ENCODE data around the gene GSTA2.
A peak's percentile ranks its signal among the peaks of the same experiment; 100 is the strongest.
"Not testable (repeated sequence)": the region's sequence is repeated elsewhere in the genome, so short reads cannot be mapped to it uniquely, and the experiment has no call there.

Gene GSTA2

GRCh38 chr6:52788478-52788877 is 25.2 kb upstream of the GSTA2 start:
- TF ChIP-seq CTCF (IDR thresholded peaks at IDR 0.05; ENCODE audit: insufficient read depth, low read depth, low read length, missing control alignments) = no peak
- no peak for DNase-seq (ENCODE audit: low read depth)
- no peak overlapping the region for H3K4me3 ChIP-seq (ENCODE audit: low read length)

GRCh38 chr6:52787917-52788316 is 24.6 kb upstream of the GSTA2 start:
- DNase-seq (ENCODE audit: low read depth) = peak; percentile 27
- TF ChIP-seq CTCF (IDR thresholded peaks at IDR 0.05; ENCODE audit: insufficient read depth, low read depth, low read length, missing control alignments) = no peak
- H3K4me3 ChIP-seq (ENCODE audit: low read length) = no peak overlapping the region

GRCh38 chr6:52786249-52786956 is 23.1 kb upstream of the GSTA2 start:
- no peak for TF ChIP-seq CTCF (IDR thresholded peaks at IDR 0.05; ENCODE audit: insufficient read depth, low read depth, low read length, missing control alignments)
- H3K4me3 ChIP-seq (ENCODE audit: low read length) = no peak overlapping the region
- no peak for DNase-seq (ENCODE audit: low read depth)

- not testable (repeated sequence) for DNase-seq (ENCODE audit: low read depth); H3K4me3 ChIP-seq (ENCODE audit: low read length)
These were observed 19.5 kb upstream of the GSTA2 start for GRCh38 chr6:52782696-52783274.

- DNase-seq (ENCODE audit: low read depth) = not testable (repeated sequence)
These were observed 18.9 kb upstream of the GSTA2 start for GRCh38 chr6:52782209-52782608.

GRCh38 chr6:52779237-52779636 is 16.0 kb upstream of the GSTA2 start:
- no peak for TF ChIP-seq CTCF (IDR thresholded peaks at IDR 0.05; ENCODE audit: insufficient read depth, low read depth, low read length, missing control alignments)
- H3K4me3 ChIP-seq (ENCODE audit: low read length) = no peak overlapping the region
- peak; percentile 33 for DNase-seq (ENCODE audit: low read depth)

More at GRCh38 chr6:52782209-52782608, 18.9 kb upstream of the GSTA2 start:
- H3K4me3 ChIP-seq (ENCODE audit: low read length) = not testable (repeated sequence)

GRCh38 chr6:52776711-52777351 is 13.6 kb upstream of the GSTA2 start:
- not testable (repeated sequence) for H3K4me3 ChIP-seq (ENCODE audit: low read length); DNase-seq (ENCODE audit: low read depth)

- DNase-seq (ENCODE audit: low read depth) = peak; percentile 37
- not testable (repeated sequence) for H3K4me3 ChIP-seq (ENCODE audit: low read length)
These were observed 6.1 kb upstream of the GSTA2 start for GRCh38 chr6:52769399-52769798.

- H3K4me3 ChIP-seq (ENCODE audit: low read length); DNase-seq (ENCODE audit: low read depth): not testable (repeated sequence)
These were observed 4.4 kb upstream of the GSTA2 start for GRCh38 chr6:52767658-52768057.

GRCh38 chr6:52761673-52762491 is 1.4 kb downstream of the GSTA2 start:
- not testable (repeated sequence) for DNase-seq (ENCODE audit: low read depth); H3K4me3 ChIP-seq (ENCODE audit: low read length)

All from epithelial cell of esophagus (primary cell).